B cell (primary cell): ENCODE measurements around the gene PLCXD1. TPM values are rescaled to one million over a fixed set of nuclear protein-coding genes. Genes with fewer than 3 reads are reported as not detected.
"Not testable (repeated sequence)": the region's sequence is repeated elsewhere in the genome, so short reads cannot be mapped to it uniquely, and the experiment has no call there.

ENCODE experiments used
- ATAC-seq: fragments of 200-7000 bp; cut with Tn5 transposase; one replicate; pipeline ENCODE4 v1.10.0; 2021; ENCODE audit warnings: low read depth, mild to moderate bottlenecking, moderate number of reproducible peaks, moderate library complexity
- CTCF ChIA-PET: fragments of 350-600 bp; sonication (Branson Sonifier 250); formaldehyde crosslinking; loops from one replicate; lab custom pipeline; 2021; ENCODE audit warnings: antibody characterized with exemption, inconsistent platforms; lab: Charles Lee
- POLR2A ChIA-PET: fragments of 350-600 bp; sonication (Branson Sonifier 250); formaldehyde crosslinking; loops from one replicate; lab custom pipeline; 2021; ENCODE audit warnings: antibody characterized with exemption; lab: Charles Lee
- DNase-seq: peaks from one replicate; pipeline ENCODE4 v3.0.0; 2013
- H2AFZ ChIP-seq: 2 replicates; pipeline ENCODE4 v1.6.1; 2012; ENCODE audit warnings: mild to moderate bottlenecking, low read depth, low read length; ENCODE audit not compliant: insufficient read depth, poor library complexity, severe bottlenecking
- H3K27ac ChIP-seq, 2 donors: 1 replicate in 1 of 2; 2 replicates in 1 of 2; pipeline ENCODE4 v1.5.1; 2012 to 2013; ENCODE audit warnings: low read length in 2 of 2, mild to moderate bottlenecking in 2 of 2, moderate library complexity in 1 of 2
- H3K27me3 ChIP-seq, 4 experiments: fragments of 200-600 bp in 1 of 4; sonication (generic) in 1 of 4; replicated peaks in 1 of 4; 1 replicate in 2 of 4; 2 replicates in 2 of 4; pipeline versions ENCODE4 v1.6.1 to v1.7.0; 2013 to 2016; ENCODE audit warnings: low read length in 3 of 4, mild to moderate bottlenecking in 2 of 4, mixed read lengths in 1 of 4, moderate library complexity in 1 of 4; ENCODE audit not compliant: insufficient read depth in 4 of 4, control insufficient read depth in 3 of 4; ENCODE audit errors: control extremely low read depth in 1 of 4
- H3K36me3 ChIP-seq, 2 experiments: replicated peaks in 1 of 2; 1 replicate in 1 of 2; 2 replicates in 1 of 2; pipeline versions ENCODE4 v1.6.1 to v1.7.1; 2013; ENCODE audit warnings: low read length in 1 of 2; ENCODE audit not compliant: insufficient read depth in 2 of 2, control insufficient read depth in 1 of 2; ENCODE audit errors: control extremely low read depth in 1 of 2, extremely low read depth in 1 of 2
- H3K4me1 ChIP-seq, 2 donors: fragments of 200-600 bp in 1 of 2; sonication (generic) in 1 of 2; 1 replicate in 1 of 2; 2 replicates in 1 of 2; pipeline versions ENCODE4 v1.5.1 to v1.6.1; 2013 to 2017; ENCODE audit warnings: low read length in 2 of 2; ENCODE audit not compliant: control insufficient read depth in 2 of 2, insufficient read depth in 2 of 2
- H3K4me2 ChIP-seq: replicated peaks from 2 replicates; pipeline ENCODE3; 2012; ENCODE audit warnings: mild to moderate bottlenecking, low read depth, low read length; ENCODE audit not compliant: poor library complexity, severe bottlenecking
- H3K4me3 ChIP-seq, 5 experiments: fragments of 200-600 bp in 1 of 5; sonication (generic) in 1 of 5; 1 replicate in 3 of 5; 2 replicates in 2 of 5; pipeline versions ENCODE4 v1.5.1 to v1.7.0; 2011 to 2016; ENCODE audit warnings: low read length in 4 of 5, mild to moderate bottlenecking in 4 of 5, low read depth in 2 of 5, control low read depth in 1 of 5, moderate library complexity in 1 of 5; ENCODE audit not compliant: insufficient read depth in 1 of 5; ENCODE audit errors: control extremely low read depth in 1 of 5, extremely low read depth in 1 of 5
- H3K79me2 ChIP-seq: fragments of 200-600 bp; sonication (generic); one replicate; pipeline ENCODE4 v1.6.0; 2016; ENCODE audit warnings: low read length; ENCODE audit not compliant: control insufficient read depth, insufficient read depth
- H3K9ac ChIP-seq: fragments of 200-600 bp; sonication (generic); 2 replicates; pipeline ENCODE4 v1.6.1; 2017; ENCODE audit warnings: mild to moderate bottlenecking, low read length, moderate library complexity
- H3K9me3 ChIP-seq, 3 donors: one replicate each; pipeline versions ENCODE4 v1.6.1 to v1.7.1; 2013; ENCODE audit warnings: low read length in 2 of 3; ENCODE audit not compliant: control insufficient read depth in 2 of 3, insufficient read depth in 1 of 3; ENCODE audit errors: control extremely low read depth in 1 of 3
- H4K20me1 ChIP-seq: 2 replicates; pipeline ENCODE4 v1.6.0; 2012; ENCODE audit warnings: mild to moderate bottlenecking, low read length; ENCODE audit not compliant: insufficient read depth, control insufficient read depth, poor library complexity, severe bottlenecking
- H3K27ac Mint-ChIP-seq: one replicate; pipeline ENCODE4 v1.8.0; 2021; ENCODE audit warnings: mixed read lengths
- H3K27me3 Mint-ChIP-seq: one replicate; pipeline ENCODE4 v1.8.0; 2021; ENCODE audit warnings: mixed read lengths
- H3K4me1 Mint-ChIP-seq: one replicate; pipeline ENCODE4 v1.8.0; 2021; ENCODE audit warnings: mixed read lengths
- H3K4me3 Mint-ChIP-seq: one replicate; pipeline ENCODE4 v1.8.0; 2021; ENCODE audit warnings: mixed read lengths
- H3K9me3 Mint-ChIP-seq: one replicate; pipeline ENCODE4 v1.8.0; 2022; ENCODE audit warnings: mixed read lengths; ENCODE audit not compliant: insufficient read depth
- CTCF ChIP-seq: fragments of 200-600 bp; IDR thresholded peaks from one replicate; pipeline ENCODE4 v1.8.0; 2022; ENCODE audit warnings: antibody characterized with exemption, mild to moderate bottlenecking
- EZH2 ChIP-seq: IDR thresholded peaks from 2 replicates; pipeline ENCODE4 v1.6.1; 2012; ENCODE audit warnings: borderline replicate concordance, low read depth, mild to moderate bottlenecking, moderate library complexity, low read length; ENCODE audit not compliant: insufficient read depth, poor library complexity, severe bottlenecking
- WGBS: methylation state at CpG from one replicate; pipeline ENCODE4 v1.1.5; 2013; ENCODE audit warnings: missing lambda C conversion rate; ENCODE audit not compliant: insufficient coverage; 5-methylcytosine and 5-hydroxymethylcytosine counted together
- intact Hi-C: fragments of 100-400 bp; cut with micrococcal nuclease; formaldehyde crosslinking; loops from one replicate; pipeline ENCODE4 v1.10.0; 2022
- polyA plus RNA-seq: library from polyadenylated mRNA; depleted of rRNA; stranded (reverse); fragments of >200 nt; gene quantifications from 2 replicates; pipeline ENCODE4 v1.2.3, GENCODE V29; 2012
- total RNA-seq, 2 donors: library from RNA; stranded (reverse); fragments of 120-200 nt in 1 of 2; gene quantifications; 1 replicate in 1 of 2; 2 replicates in 1 of 2; pipeline versions ENCODE4 v1.2.3 to v1.2.4, GENCODE V29; 2013 to 2022

The PLCXD1 gene
- total and polyA plus RNA-seq, 2 donors (not counting 1 experiment from before 2014, with no cell fraction given), result 30.4 to 38.5 TPM

DNA sequence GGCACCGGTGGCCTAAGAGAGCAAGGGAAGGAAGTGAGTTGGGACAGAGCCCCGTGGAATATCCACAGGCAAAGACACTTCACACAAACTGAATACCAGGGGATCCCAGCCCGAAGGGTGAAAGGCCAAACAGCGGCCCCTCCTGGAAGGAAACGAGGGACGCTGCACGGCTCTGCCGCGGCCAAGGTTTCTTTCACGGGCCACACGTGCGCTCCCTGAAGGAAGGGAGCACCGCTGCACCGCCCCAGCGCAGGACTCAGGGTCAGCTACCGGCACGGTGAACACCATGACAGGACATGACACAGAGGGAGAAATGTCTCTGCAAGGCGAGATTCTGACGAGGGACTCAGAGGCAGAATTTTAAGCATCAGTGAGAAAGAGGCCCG is 69.0 kb downstream of the PLCXD1 start:
- no peaks in the 10 kb centered on the region for H3K27me3 ChIP-seq
- Mint-ChIP-seq H3K27me3 (no peaks in the 10 kb centered on the region), H3K4me3 (no peak overlapping the region), H3K27ac (no peak overlapping the region), H3K9me3 (no peaks in the 10 kb centered on the region), H3K4me1 (peaks cover 4% of the 10 kb centered on the region)
- H3K36me3 ChIP-seq, result peaks cover 0 to 6% of the 10 kb centered on the region in 2 experiments
- H3K9ac ChIP-seq, result no peak overlapping the region
- TF ChIP-seq CTCF, result no peak
- no peak for TF ChIP-seq EZH2
- no peak for ATAC-seq
- POLR2A ChIA-PET, result no interaction called here
- no peak overlapping the region for H3K4me2 ChIP-seq
- DNase-seq, result no peak
- no peak overlapping the region for H3K4me3 ChIP-seq
- peaks cover 0 to 2% of the 10 kb centered on the region in 2 donors for H3K4me1 ChIP-seq
- peaks cover 0 to 10% (median 0%) of the 10 kb centered on the region in 3 donors for H3K9me3 ChIP-seq
- H3K27ac ChIP-seq, result no peak overlapping the region
- no peaks in the 10 kb centered on the region for H4K20me1 ChIP-seq
- H2AFZ ChIP-seq, result no peak overlapping the region
- H3K79me2 ChIP-seq, result peaks cover 13% of the 10 kb centered on the region
- WGBS, result 96% methylated on average over 19 of the region's 20 CpGs
- CTCF ChIA-PET, result no interaction called here
- intact Hi-C loops, result no loop called here

- no peak for DNase-seq
- Histone ChIP-seq H3K36me3 (peaks cover 0 to 6% of the 10 kb centered on the region in 2 experiments), H3K27me3 (no peaks in the 10 kb centered on the region), H3K27ac (no peak overlapping the region), H4K20me1 (no peaks in the 10 kb centered on the region), H3K9me3 (peaks cover 0 to 10% (median 0%) of the 10 kb centered on the region in 3 donors), H3K9ac (no peak overlapping the region), H3K4me1 (peaks cover 0 to 4% of the 10 kb centered on the region in 2 donors), H3K4me3 (no peak overlapping the region), H2AFZ (no peak overlapping the region), H3K79me2 (peaks cover 13% of the 10 kb centered on the region), H3K4me2 (no peak overlapping the region)
- Mint-ChIP-seq H3K27me3 (no peaks in the 10 kb centered on the region), H3K9me3 (no peaks in the 10 kb centered on the region), H3K4me1 (peaks cover 4% of the 10 kb centered on the region), H3K27ac (no peak overlapping the region), H3K4me3 (no peak overlapping the region)
- ChIA-PET CTCF (no interaction called here), POLR2A (no interaction called here)
- 96% methylated on average over 61 of the region's 61 CpGs for WGBS
- intact Hi-C loops, result no loop called here
- no peak for ATAC-seq
- TF ChIP-seq CTCF (no peak), EZH2 (no peak)
Measured at GRCh38 chrX:350534-351323, 69.5 kb downstream of the PLCXD1 start.

DNA sequence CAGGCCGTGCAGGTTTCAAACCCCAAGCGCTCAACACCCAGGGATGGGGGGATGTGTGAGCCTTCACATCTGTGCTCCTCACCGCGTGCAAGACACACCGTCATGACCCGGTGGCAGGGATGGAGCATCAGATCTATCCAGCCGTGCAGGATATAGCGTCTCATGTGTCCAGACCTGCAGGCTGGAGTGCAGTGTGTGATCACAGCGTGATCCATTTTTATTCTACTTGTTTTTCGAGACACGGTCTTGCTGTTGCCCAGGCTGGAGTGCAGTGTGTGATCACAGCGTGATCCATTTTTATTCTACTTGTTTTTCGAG is 70.1 kb downstream of the PLCXD1 start:
- H4K20me1 ChIP-seq, ATAC-seq, H3K4me3 Mint-ChIP-seq, DNase-seq, POLR2A ChIA-PET, CTCF ChIA-PET, H3K27me3 Mint-ChIP-seq, intact Hi-C loops, H3K4me1 Mint-ChIP-seq, H3K4me3 ChIP-seq, H3K4me1 ChIP-seq, H3K9ac ChIP-seq, H2AFZ ChIP-seq, H3K9me3 ChIP-seq, H3K27ac Mint-ChIP-seq, H3K27ac ChIP-seq, H3K4me2 ChIP-seq, H3K27me3 ChIP-seq, H3K36me3 ChIP-seq, H3K9me3 Mint-ChIP-seq: not testable (repeated sequence)
- WGBS, result 95% methylated on average over 6 of the region's 13 CpGs
- H3K79me2 ChIP-seq, result peaks cover 13% of the 10 kb centered on the region
